Measurements from ENCODE around the gene OXNAD1.

The OXNAD1 gene

DNA sequence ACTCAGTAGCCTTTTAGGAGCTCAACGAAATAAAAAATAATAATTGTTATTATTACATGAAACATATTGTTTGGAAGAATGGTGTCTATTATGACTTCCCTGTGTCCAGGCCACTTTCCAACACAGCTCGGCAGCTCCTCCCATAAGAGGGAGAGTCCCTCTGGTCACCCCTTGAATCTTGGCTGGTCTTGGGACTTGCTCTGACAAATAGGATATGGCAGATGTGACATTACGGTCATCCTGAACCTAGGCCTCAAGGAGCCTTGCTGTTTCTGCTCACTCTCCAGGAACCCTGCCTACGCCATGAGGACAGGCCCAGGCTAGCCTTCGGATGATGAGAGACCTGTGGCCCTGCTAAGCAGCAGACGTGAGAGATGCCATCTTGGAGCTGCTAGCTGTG lies 71.8 kb downstream of the OXNAD1 start:
- TF ChIP-seq CEBPB (IDR thresholded peaks at IDR 0.05): no peak
- TF ChIP-seq, protein P1, sequence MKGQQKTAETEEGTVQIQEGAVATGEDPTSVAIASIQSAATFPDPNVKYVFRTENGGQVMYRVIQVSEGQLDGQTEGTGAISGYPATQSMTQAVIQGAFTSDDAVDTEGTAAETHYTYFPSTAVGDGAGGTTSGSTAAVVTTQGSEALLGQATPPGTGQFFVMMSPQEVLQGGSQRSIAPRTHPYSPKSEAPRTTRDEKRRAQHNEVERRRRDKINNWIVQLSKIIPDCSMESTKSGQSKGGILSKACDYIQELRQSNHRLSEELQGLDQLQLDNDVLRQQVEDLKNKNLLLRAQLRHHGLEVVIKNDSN (IDR thresholded peaks at IDR 0.05): no peak
- no peak for TF ChIP-seq EP300 (IDR thresholded peaks at IDR 0.05; ENCODE audit: borderline replicate concordance)
- TF ChIP-seq YY1 (IDR thresholded peaks at IDR 0.05; ENCODE audit: low read depth): no peak
- TF ChIP-seq CREB1 (IDR thresholded peaks at IDR 0.05; ENCODE audit: low read depth): no peak
- no peak for TF ChIP-seq EGR1 (IDR thresholded peaks at IDR 0.05)
- TF ChIP-seq, protein P2, sequence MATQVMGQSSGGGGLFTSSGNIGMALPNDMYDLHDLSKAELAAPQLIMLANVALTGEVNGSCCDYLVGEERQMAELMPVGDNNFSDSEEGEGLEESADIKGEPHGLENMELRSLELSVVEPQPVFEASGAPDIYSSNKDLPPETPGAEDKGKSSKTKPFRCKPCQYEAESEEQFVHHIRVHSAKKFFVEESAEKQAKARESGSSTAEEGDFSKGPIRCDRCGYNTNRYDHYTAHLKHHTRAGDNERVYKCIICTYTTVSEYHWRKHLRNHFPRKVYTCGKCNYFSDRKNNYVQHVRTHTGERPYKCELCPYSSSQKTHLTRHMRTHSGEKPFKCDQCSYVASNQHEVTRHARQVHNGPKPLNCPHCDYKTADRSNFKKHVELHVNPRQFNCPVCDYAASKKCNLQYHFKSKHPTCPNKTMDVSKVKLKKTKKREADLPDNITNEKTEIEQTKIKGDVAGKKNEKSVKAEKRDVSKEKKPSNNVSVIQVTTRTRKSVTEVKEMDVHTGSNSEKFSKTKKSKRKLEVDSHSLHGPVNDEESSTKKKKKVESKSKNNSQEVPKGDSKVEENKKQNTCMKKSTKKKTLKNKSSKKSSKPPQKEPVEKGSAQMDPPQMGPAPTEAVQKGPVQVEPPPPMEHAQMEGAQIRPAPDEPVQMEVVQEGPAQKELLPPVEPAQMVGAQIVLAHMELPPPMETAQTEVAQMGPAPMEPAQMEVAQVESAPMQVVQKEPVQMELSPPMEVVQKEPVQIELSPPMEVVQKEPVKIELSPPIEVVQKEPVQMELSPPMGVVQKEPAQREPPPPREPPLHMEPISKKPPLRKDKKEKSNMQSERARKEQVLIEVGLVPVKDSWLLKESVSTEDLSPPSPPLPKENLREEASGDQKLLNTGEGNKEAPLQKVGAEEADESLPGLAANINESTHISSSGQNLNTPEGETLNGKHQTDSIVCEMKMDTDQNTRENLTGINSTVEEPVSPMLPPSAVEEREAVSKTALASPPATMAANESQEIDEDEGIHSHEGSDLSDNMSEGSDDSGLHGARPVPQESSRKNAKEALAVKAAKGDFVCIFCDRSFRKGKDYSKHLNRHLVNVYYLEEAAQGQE (IDR thresholded peaks at IDR 0.05; ENCODE audit: low read depth): no peak
- no peak for TF ChIP-seq FOXM1 (IDR thresholded peaks at IDR 0.05; ENCODE audit: borderline replicate concordance, low read depth)
- no peak for TF ChIP-seq TAF1 (IDR thresholded peaks at IDR 0.05; ENCODE audit: low read depth)
- TF ChIP-seq ZBTB7A (IDR thresholded peaks at IDR 0.05; ENCODE audit: low read depth): no peak
- TF ChIP-seq, protein P3, sequence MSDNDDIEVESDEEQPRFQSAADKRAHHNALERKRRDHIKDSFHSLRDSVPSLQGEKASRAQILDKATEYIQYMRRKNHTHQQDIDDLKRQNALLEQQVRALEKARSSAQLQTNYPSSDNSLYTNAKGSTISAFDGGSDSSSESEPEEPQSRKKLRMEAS (IDR thresholded peaks at IDR 0.05): no peak

DNA sequence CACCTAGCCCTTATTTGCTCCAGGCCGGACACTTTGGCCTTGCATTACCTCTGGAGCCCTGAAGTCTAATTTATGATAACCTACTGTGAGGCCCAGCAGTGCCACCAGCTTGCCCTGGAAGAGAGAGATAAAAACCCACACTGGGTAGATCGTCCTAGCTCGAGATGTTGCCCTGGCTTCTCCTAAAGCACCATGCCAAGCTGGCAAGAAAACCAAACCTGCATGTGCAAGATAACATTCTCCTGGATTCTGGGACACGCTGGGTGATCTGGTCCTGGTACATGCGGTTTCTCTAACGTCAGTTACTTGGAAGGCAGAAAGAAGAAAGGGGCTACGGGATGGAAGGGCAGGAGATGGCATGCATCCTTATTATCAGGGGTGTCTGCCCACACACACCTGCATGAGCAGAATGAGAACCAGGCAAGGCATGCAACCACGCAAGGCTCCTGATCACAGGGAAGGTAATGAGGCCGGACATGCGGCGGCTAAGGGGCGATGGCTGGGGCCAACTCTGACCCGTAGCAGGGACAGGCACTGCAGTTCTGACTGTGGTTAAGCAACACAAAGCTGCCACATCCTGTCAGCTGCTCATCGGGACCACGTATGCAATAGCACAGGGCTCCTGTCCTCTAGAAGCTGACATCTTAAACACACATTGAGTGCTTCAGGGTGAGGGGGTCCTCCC lies 73.0 kb downstream of the OXNAD1 start:
- TF ChIP-seq FOXM1 (IDR thresholded peaks at IDR 0.05; ENCODE audit: borderline replicate concordance, low read depth): no peak
- no peak for TF ChIP-seq ZBTB7A (IDR thresholded peaks at IDR 0.05; ENCODE audit: low read depth)
- TF ChIP-seq, protein P2 (IDR thresholded peaks at IDR 0.05; ENCODE audit: low read depth): no peak

DNA sequence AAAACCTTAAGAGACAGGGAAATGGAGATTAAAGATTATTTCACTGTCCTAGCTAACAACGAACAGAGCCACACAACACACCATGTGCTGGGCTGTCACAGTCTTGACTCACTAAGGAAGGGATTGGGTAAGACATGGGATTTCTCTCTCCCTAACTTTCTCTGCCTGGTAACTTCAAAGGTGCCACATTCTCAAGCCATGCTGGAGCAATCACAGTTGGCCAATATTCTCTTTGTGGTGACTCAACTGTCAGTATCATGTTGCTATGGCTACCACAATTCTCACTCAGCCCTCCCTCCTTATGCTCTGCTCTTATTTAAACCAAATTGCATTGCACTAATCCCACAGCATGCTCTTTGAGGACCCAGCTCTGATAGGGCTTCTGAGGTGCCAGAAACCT lies 74.0 kb downstream of the OXNAD1 start:
- TF ChIP-seq NFIC (IDR thresholded peaks at IDR 0.05) (no peak), TCF12 (IDR thresholded peaks at IDR 0.05; ENCODE audit: low read depth) (no peak), TAF1 (IDR thresholded peaks at IDR 0.05; ENCODE audit: low read depth) (no peak), RAD21 (IDR thresholded peaks at IDR 0.05; ENCODE audit: low read depth) (no peak), CREB1 (IDR thresholded peaks at IDR 0.05; ENCODE audit: low read depth) (no peak)
- TF ChIP-seq, protein P2 (IDR thresholded peaks at IDR 0.05; ENCODE audit: low read depth): no peak

DNA sequence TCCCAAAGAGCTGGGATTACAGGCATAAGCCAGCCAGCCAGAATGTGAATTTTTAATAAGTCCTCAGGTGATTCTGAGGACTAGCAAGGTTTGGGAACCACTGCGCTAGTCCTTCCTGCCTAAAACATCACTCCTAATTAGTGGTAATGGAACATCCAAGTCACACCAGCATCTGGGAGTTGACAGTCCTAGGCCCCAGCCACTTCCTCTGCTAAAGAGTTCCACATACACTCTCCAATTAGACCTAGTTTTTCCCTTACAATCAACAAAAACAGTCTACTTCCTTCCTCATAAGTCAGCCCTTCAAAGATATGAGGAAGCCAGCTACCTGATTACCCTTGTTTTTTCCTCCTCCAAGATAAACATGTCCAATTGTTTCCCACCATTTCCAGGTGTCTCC lies 78.1 kb downstream of the OXNAD1 start:
- TF ChIP-seq, protein P1 (IDR thresholded peaks at IDR 0.05): no peak
- TF ChIP-seq, protein P2 (IDR thresholded peaks at IDR 0.05; ENCODE audit: low read depth): no peak
- TF ChIP-seq TAF1 (IDR thresholded peaks at IDR 0.05; ENCODE audit: low read depth) (no peak), TCF12 (IDR thresholded peaks at IDR 0.05; ENCODE audit: low read depth) (no peak), EP300 (IDR thresholded peaks at IDR 0.05; ENCODE audit: borderline replicate concordance) (no peak), ZBTB7A (IDR thresholded peaks at IDR 0.05; ENCODE audit: low read depth) (no peak), RAD21 (IDR thresholded peaks at IDR 0.05; ENCODE audit: low read depth) (no peak), FOXM1 (IDR thresholded peaks at IDR 0.05; ENCODE audit: borderline replicate concordance, low read depth) (no peak), CREB1 (IDR thresholded peaks at IDR 0.05; ENCODE audit: low read depth) (no peak), YY1 (IDR thresholded peaks at IDR 0.05; ENCODE audit: low read depth) (no peak), TEAD4 (IDR thresholded peaks at IDR 0.05) (no peak), CEBPB (IDR thresholded peaks at IDR 0.05) (no peak)
- TF ChIP-seq, protein P3 (IDR thresholded peaks at IDR 0.05): no peak

Data from Ishikawa (cell line).